HEK293 (cell line): ENCODE data around the gene NIT1.

Source experiments
- FEZF1 ChIP-seq: fragments of 450-650 bp; formaldehyde crosslinking; IDR thresholded peaks from 2 replicates; pipeline ENCODE4 v1.5.1; 2016; ENCODE audit warnings: missing biosample characterization, missing genetic modification characterization
- GFI1B ChIP-seq: fragments of 450-650 bp; formaldehyde crosslinking; IDR thresholded peaks from 2 replicates; pipeline ENCODE4 v1.5.1; 2016; ENCODE audit warnings: missing biosample characterization, missing genetic modification characterization
- GLI2 ChIP-seq: fragments of 450-650 bp; formaldehyde crosslinking; IDR thresholded peaks from 2 replicates; pipeline ENCODE4; 2017; ENCODE audit warnings: missing biosample characterization, missing genetic modification characterization, low read depth, borderline replicate concordance
- HOXC10 ChIP-seq: sonication (generic); formaldehyde crosslinking; IDR thresholded peaks from 2 replicates; pipeline ENCODE4 v1.8.1; 2023; ENCODE audit warnings: mild to moderate bottlenecking, missing genetic modification reagents
- KLF7 ChIP-seq: fragments of 450-650 bp; formaldehyde crosslinking; IDR thresholded peaks from 2 replicates; pipeline ENCODE4 v1.5.1; 2016; ENCODE audit warnings: missing biosample characterization, missing genetic modification characterization, borderline replicate concordance
- MYNN ChIP-seq: fragments of 450-650 bp; formaldehyde crosslinking; IDR thresholded peaks from 2 replicates; pipeline ENCODE4 v1.5.1; 2016; ENCODE audit warnings: missing biosample characterization, missing genetic modification characterization, borderline replicate concordance
- SP3 ChIP-seq: fragments of 450-650 bp; formaldehyde crosslinking; IDR thresholded peaks from 2 replicates; pipeline ENCODE4 v1.5.1; 2016; ENCODE audit warnings: missing biosample characterization, missing genetic modification characterization
- ZBTB26 ChIP-seq: fragments of 450-650 bp; formaldehyde crosslinking; optimal IDR thresholded peaks from 2 replicates; pipeline ENCODE3; 2016; ENCODE audit warnings: missing biosample characterization, mild to moderate bottlenecking, missing genetic modification characterization
- ZEB2 ChIP-seq: fragments of 450-650 bp; formaldehyde crosslinking; IDR thresholded peaks from 2 replicates; pipeline ENCODE4 v1.5.1; 2016; ENCODE audit warnings: missing biosample characterization, missing genetic modification characterization
- ZFP41 ChIP-seq: fragments of 450-650 bp; formaldehyde crosslinking; IDR thresholded peaks from 2 replicates; pipeline ENCODE4 v1.5.1; 2016; ENCODE audit warnings: missing biosample characterization, missing genetic modification characterization, borderline replicate concordance
- ZNF114 ChIP-seq: fragments of 450-650 bp; formaldehyde crosslinking; IDR thresholded peaks from 2 replicates; pipeline ENCODE4 v1.5.0; 2017; ENCODE audit warnings: missing biosample characterization, missing genetic modification characterization
- ZNF132 ChIP-seq: fragments of 450-650 bp; formaldehyde crosslinking; IDR thresholded peaks from 2 replicates; pipeline ENCODE4 v1.5.1; 2017; ENCODE audit warnings: missing biosample characterization, missing genetic modification characterization, borderline replicate concordance
- ZNF138 ChIP-seq: fragments of 450-650 bp; formaldehyde crosslinking; IDR thresholded peaks from 2 replicates; pipeline ENCODE4 v1.5.1; 2016; ENCODE audit warnings: missing biosample characterization, missing genetic modification characterization, borderline replicate concordance
- ZNF221 ChIP-seq: fragments of 450-650 bp; formaldehyde crosslinking; IDR thresholded peaks from 2 replicates; pipeline ENCODE4 v1.5.1; 2017; ENCODE audit warnings: missing biosample characterization, missing genetic modification characterization, borderline replicate concordance
- ZNF24 ChIP-seq: fragments of 450-650 bp; formaldehyde crosslinking; IDR thresholded peaks from 2 replicates; pipeline ENCODE4 v1.5.1; 2016; ENCODE audit warnings: missing biosample characterization, missing genetic modification characterization
- ZNF274 ChIP-seq, 2 experiments: fragments of 200-500 bp in 1 of 2; fragments of 450-650 bp in 1 of 2; sonication (Bioruptor generic) in 1 of 2; formaldehyde crosslinking in 1 of 2; IDR thresholded peaks; 2 replicates each; pipeline versions ENCODE4 v1.5.1 to v1.6.1; 2014 to 2016; ENCODE audit warnings: borderline replicate concordance in 1 of 2, inconsistent platforms in 1 of 2, low read length in 1 of 2, missing biosample characterization in 1 of 2, missing genetic modification characterization in 1 of 2
- ZNF280C ChIP-seq: fragments of 450-650 bp; formaldehyde crosslinking; IDR thresholded peaks from 2 replicates; pipeline ENCODE4 v1.5.1; 2016; ENCODE audit warnings: missing biosample characterization, missing genetic modification characterization
- ZNF302 ChIP-seq: fragments of 450-650 bp; formaldehyde crosslinking; IDR thresholded peaks from 2 replicates; pipeline ENCODE4 v1.5.1; 2016; ENCODE audit warnings: missing biosample characterization, missing genetic modification characterization, low read depth
- ZNF335 ChIP-seq: fragments of 450-650 bp; formaldehyde crosslinking; conservative IDR thresholded peaks from 2 replicates; pipeline ENCODE4 v1.5.1; 2016; ENCODE audit warnings: missing biosample characterization, missing genetic modification characterization
- ZNF488 ChIP-seq: fragments of 450-650 bp; formaldehyde crosslinking; IDR thresholded peaks from 2 replicates; pipeline ENCODE4 v1.5.1; 2016; ENCODE audit warnings: missing biosample characterization, missing genetic modification characterization
- ZNF521 ChIP-seq: fragments of 450-650 bp; formaldehyde crosslinking; IDR thresholded peaks from 2 replicates; pipeline ENCODE4 v1.5.1; 2017; ENCODE audit warnings: missing biosample characterization, mild to moderate bottlenecking, missing genetic modification characterization
- ZNF530 ChIP-seq: fragments of 450-650 bp; formaldehyde crosslinking; IDR thresholded peaks from 2 replicates; pipeline ENCODE4 v1.5.1; 2016; ENCODE audit warnings: low read depth, missing biosample characterization, missing genetic modification characterization
- ZNF544 ChIP-seq: fragments of 450-650 bp; formaldehyde crosslinking; IDR thresholded peaks from 2 replicates; pipeline ENCODE4 v1.5.0; 2017; ENCODE audit warnings: missing biosample characterization, missing genetic modification characterization
- ZNF596 ChIP-seq: fragments of 450-650 bp; IDR thresholded peaks from 2 replicates; pipeline ENCODE4 v1.5.0; 2018; ENCODE audit warnings: missing biosample characterization, mild to moderate bottlenecking, missing genetic modification characterization, moderate library complexity
- ZNF624 ChIP-seq: fragments of 450-650 bp; formaldehyde crosslinking; IDR thresholded peaks from 2 replicates; pipeline ENCODE4 v1.5.1; 2017; ENCODE audit warnings: missing biosample characterization, missing genetic modification characterization
- ZNF658 ChIP-seq: fragments of 450-650 bp; formaldehyde crosslinking; IDR thresholded peaks from 2 replicates; pipeline ENCODE4; 2016; ENCODE audit warnings: missing biosample characterization, missing genetic modification characterization
- ZNF677 ChIP-seq: fragments of 450-650 bp; IDR thresholded peaks from 2 replicates; pipeline ENCODE4 v1.5.0; 2018; ENCODE audit warnings: missing biosample characterization, mild to moderate bottlenecking, missing genetic modification characterization, moderate library complexity
- ZNF76 ChIP-seq: fragments of 450-650 bp; formaldehyde crosslinking; IDR thresholded peaks from 2 replicates; pipeline ENCODE4; 2016; ENCODE audit warnings: low read depth, missing biosample characterization, missing genetic modification characterization, borderline replicate concordance
- ZNF791 ChIP-seq: fragments of 450-650 bp; formaldehyde crosslinking; IDR thresholded peaks from 2 replicates; pipeline ENCODE4 v1.5.1; 2016; ENCODE audit warnings: missing biosample characterization, missing genetic modification characterization
- ZNF843 ChIP-seq: fragments of 450-650 bp; formaldehyde crosslinking; IDR thresholded peaks from 2 replicates; pipeline ENCODE4 v1.5.1; 2016; ENCODE audit warnings: missing biosample characterization, missing genetic modification characterization
- TF ChIP-seq, protein P1 (sequence below): fragments of 450-650 bp; formaldehyde crosslinking; IDR thresholded peaks from 2 replicates; pipeline ENCODE4; 2016; ENCODE audit warnings: missing biosample characterization, missing genetic modification characterization
- TF ChIP-seq, protein P2 (sequence below): fragments of 450-650 bp; formaldehyde crosslinking; IDR thresholded peaks from 2 replicates; pipeline ENCODE4 v1.5.1; 2016; ENCODE audit warnings: missing biosample characterization, missing genetic modification characterization

The NIT1 gene

DNA sequence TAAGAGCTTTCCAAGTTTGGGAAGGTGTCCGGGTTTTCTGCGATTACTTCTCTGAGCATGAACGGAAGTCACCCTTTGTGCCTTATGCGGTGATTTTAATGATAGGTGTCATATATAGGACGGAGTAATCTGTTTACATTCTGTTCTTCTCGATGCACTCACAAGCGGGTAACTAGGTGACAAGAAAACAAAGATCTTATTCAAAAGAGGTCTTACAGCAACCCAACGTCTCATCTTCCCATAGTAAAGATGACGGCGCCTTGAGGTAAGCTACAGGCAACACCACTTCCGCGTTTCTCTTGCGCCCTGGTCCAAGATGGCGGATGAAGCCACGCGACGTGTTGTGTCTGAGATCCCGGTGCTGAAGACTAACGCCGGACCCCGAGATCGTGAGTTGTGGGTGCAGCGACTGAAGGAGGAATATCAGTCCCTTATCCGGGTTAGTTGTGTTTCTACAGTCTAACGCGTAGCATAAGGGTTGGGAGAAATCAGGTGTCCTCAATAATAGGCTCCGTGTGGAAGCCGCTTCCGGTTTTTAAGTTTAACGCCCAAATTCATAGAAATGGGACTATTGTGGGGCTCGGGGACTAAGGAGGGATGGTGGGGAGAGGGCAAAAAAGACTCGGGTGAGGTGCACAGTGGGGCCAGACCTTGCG, 35.9 kb downstream of the NIT1 start, which contains the start of gene UFC1 (continued):
- TF ChIP-seq ZNF521 (tag by site-specific recombination) (no peak), ZEB2 (peak; percentile 85; the same call in 1 of the 2 replicates), MYNN (no peak), ZNF132 (no peak), ZNF544 (tag by site-specific recombination) (no peak), ZNF24 (tag by site-specific recombination) (peak; percentile 86; the same call in 1 of the 2 replicates), ZNF274 (IDR thresholded peaks at IDR 0.05; ENCODE audit: low read length) (no peak), ZNF274 (tag by site-specific recombination; IDR thresholded peaks at IDR 0.05; ENCODE audit: borderline replicate concordance) (no peak), FEZF1 (tag by site-specific recombination) (no peak), ZNF76 (tag by site-specific recombination) (peak; percentile 80; the same call in 1 of the 2 replicates), ZNF530 (tag by site-specific recombination) (no peak), ZNF221 (no peak), SP3 (tag by site-specific recombination) (peak; percentile 67; the same call in 1 of the 2 replicates), GLI2 (tag by site-specific recombination) (no peak; the same call in 1 of the 2 replicates), ZNF677 (no peak), ZNF596 (tag by site-specific recombination) (no peak), GFI1B (tag by site-specific recombination) (no peak), ZNF791 (no peak), ZNF488 (tag by site-specific recombination) (no peak), ZNF302 (0 out of 2 replicates have a peak, but pooled peaks have one; percentile 29), ZNF114 (tag by site-specific recombination) (no peak), KLF7 (tag by site-specific recombination) (peak; percentile 90; the same call in 1 of the 2 replicates), HOXC10 (no peak), ZNF335 (peak; percentile 94), ZNF280C (tag by site-specific recombination) (no peak), ZFP41 (tag by site-specific recombination) (no peak), ZNF843 (tag by site-specific recombination) (peak; percentile 67; the same call in 1 of the 2 replicates), ZNF658 (tag by site-specific recombination) (no peak), ZBTB26 (peak; percentile 18), ZNF138 (tag by site-specific recombination) (no peak), ZNF624 (tag by site-specific recombination) (0 out of 2 replicates have a peak, but pooled peaks have one; percentile 66)
- TF ChIP-seq, protein P1, sequence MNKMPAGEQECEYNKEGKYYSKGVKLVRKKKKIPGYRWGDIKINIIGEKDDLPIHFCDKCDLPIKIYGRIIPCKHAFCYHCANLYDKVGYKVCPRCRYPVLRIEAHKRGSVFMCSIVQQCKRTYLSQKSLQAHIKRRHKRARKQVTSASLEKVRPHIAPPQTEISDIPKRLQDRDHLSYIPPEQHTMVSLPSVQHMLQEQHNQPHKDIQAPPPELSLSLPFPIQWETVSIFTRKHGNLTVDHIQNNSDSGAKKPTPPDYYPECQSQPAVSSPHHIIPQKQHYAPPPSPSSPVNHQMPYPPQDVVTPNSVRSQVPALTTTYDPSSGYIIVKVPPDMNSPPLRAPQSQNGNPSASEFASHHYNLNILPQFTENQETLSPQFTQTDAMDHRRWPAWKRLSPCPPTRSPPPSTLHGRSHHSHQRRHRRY (tag by site-specific recombination) = no peak
- TF ChIP-seq, protein P2, sequence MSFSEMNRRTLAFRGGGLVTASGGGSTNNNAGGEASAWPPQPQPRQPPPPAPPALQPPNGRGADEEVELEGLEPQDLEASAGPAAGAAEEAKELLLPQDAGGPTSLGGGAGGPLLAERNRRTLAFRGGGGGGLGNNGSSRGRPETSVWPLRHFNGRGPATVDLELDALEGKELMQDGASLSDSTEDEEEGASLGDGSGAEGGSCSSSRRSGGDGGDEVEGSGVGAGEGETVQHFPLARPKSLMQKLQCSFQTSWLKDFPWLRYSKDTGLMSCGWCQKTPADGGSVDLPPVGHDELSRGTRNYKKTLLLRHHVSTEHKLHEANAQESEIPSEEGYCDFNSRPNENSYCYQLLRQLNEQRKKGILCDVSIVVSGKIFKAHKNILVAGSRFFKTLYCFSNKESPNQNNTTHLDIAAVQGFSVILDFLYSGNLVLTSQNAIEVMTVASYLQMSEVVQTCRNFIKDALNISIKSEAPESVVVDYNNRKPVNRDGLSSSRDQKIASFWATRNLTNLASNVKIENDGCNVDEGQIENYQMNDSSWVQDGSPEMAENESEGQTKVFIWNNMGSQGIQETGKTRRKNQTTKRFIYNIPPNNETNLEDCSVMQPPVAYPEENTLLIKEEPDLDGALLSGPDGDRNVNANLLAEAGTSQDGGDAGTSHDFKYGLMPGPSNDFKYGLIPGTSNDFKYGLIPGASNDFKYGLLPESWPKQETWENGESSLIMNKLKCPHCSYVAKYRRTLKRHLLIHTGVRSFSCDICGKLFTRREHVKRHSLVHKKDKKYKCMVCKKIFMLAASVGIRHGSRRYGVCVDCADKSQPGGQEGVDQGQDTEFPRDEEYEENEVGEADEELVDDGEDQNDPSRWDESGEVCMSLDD (tag by site-specific recombination) = peak; percentile 74; the same call in 1 of the 2 replicates
